GM21360 (cell line): ENCODE results near the gene DOCK1.

Source experiments
- ATAC-seq: cut with Tn5 transposase; IDR thresholded peaks from one replicate; pipeline ENCODE4 v1.9.1; 2021; ENCODE audit warnings: mild to moderate bottlenecking, moderate library complexity; ENCODE audit not compliant: unreplicated experiment

The DOCK1 gene

DNA sequence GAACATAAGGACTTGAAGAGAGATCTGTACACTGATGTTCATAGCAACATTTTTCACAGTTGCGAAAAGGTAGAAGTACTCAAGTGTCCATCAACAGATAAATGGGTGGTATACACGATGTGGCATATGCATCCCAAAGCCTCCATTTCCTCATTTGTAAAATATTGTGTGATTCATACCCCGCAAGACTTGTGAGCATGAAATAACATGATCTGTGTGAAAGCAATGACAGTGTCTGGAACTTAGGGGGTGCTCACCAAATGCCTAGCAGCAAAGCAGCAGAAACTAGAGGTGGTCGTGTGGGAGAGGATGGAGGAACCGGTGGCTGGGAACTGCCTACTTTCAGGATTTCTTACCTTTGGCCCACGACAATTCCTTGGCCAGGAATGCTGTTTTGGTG is 426.5 kb downstream of the DOCK1 start:
- ATAC-seq, result no peak

DNA sequence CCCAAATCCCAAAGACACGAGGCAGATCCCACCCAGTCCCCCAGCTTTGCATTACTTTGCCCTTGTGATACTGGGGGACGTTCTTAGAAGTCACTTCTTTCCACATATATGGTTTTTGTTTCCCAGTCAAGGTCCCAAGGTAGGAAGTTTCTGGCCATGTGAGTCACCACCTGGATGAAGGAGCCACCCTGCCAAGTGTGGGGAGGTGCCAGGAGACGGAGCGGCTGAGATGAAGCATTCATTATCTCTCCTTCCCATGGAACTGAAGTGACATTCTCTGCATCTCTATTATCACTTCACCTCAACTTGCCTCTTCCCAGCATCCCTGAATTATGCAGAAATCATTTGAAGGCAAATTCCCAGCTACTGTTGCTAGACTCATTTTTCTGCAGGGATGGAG is 427.4 kb downstream of the DOCK1 start:
- ATAC-seq, result no peak

DNA sequence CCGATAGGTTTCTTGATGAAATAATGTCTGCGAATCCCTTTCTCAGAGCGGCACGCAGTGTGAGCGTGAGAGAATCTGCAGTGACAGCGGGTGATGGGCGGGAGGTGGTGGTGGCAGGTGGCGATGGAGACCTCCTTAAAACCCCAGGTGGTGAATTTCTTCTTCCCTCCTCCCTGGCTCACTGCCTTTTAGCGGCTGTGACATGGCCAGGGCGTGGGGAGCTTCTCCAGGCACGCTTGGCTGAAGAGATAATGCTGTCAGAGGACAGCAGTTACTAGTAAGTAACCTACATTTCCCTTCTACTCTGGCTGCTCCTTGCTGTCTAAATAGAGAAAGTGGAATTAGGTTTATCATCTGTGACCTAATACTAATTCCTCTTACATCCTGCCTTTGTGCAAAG is 432.6 kb downstream of the DOCK1 start:
- no peak for ATAC-seq

DNA sequence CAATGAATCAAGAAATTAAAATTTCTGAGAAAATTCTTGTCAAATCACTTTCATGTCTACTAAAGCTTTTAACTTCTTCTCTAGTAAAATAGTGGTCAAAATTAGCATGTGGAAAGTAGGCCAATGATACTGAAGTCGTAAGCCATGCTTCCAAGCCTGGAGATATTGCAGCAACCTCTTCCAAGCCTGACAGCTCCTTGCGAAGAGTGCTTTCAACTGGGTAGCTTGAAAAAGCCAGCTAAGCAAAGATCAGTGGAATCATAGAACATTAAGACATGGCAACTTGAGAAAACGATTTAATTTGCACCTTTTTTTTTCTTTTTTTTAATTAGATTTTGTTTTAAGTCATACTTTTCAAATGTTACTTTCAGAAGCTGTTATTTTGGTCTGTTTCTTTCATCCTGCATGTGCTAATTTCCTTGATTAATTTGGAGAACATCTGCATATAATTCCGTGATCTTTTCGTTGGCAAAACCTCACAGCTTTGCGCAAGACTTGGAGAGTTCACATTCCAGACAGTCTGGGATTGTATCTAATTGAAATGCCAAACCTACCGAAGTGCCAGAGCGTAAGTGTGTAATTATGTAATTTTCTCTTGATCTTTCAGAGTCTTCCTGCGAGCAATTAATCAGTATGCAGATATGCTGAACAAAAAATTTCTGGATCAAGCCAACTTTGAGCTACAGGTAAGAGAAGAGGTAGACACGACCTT is 433.3 kb downstream of the DOCK1 start:
- no peak for ATAC-seq

DNA sequence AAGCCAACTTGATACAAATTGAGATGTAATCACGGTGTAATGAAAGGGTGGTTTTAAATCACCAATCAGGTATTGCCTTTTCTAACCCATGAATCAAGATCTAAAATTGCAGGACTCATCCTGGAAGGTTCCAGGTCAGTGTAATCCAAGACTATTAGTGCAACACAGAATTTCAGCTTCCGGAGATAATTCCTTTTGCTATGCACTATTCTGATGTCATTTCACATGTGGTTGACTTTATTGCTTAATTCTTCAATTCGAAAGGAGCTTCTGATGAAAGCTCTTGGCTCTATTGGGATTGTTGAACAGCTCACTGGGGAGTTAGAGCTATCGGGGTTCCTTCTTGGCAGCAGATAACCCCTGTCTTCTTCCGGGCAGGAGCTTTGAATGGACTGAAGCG is 438.6 kb downstream of the DOCK1 start:
- no peak for ATAC-seq

DNA sequence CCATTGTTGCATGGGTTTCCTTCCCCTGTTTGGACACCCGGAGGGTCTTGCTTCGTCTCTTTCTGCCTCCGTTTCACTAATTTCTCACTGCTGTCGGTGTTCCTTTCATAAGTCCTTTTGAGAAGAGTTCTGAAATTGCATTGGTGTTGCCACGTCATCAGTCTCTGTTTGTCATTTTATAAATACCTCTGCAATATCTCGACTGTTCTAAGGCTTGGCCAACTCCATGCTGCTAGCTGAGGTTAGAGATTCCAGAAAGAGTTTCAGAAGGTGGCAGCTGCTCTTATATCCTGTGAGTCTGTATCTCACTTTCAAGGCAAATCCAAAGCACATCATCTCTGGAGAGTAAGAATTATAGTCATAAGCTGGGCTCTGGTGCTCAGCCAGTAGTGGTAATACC is 439.1 kb downstream of the DOCK1 start:
- ATAC-seq, result no peak

DNA sequence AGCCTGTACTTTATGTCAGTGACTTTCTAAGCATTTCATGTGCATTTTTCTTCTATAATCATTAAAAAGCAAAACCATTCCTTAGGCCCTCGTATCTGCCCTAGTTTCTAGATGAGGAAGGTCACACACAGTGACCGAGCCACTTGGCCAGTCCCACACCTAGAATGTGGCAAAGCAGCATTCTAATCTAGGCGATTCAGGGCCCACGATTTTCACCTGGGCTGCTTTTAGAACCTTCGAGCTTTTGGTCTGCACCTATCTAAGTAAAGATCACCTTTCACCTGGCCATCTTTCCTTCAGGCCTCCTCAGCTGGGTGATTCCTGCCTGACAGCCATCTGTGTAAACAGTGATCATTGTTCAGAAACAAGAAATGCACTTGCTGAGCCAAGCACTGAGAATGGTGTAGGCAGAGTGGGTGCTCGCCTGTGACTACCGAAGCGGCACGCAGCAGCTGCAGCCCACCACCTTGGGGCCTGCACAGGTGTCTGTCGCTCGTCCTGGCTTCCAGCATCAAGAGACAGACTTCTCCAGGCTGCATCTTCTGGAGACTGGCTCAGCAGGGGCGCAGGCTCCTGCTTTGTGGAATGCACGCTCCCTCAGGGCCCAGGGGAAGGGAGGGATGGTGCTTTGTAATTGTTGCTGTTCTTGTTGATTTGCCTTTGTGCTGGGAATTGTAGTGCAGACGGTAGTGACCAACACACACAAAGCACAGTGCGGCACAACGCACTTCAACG is 440.2 kb downstream of the DOCK1 start:
- ATAC-seq, result no peak

DNA sequence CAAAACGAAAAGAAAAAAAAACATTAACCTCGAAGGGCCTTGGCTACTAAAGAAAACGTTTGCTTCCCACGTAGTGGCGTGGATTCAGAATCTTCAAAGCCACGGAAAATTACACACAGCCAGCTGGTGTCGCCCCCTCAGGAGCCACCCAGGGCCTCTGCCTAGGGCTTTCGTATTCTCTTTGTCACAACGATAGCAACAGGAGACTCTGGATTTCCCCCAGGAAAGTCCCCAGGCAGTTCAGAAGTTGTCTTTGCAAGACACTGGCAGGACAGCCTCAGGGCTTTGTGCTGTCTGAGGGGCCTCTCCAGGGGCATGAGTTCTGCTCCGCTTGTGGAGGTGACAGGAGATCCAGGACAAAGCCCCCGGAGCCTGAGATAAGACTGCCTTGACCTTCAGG is 441.4 kb downstream of the DOCK1 start:
- ATAC-seq, result no peak

DNA sequence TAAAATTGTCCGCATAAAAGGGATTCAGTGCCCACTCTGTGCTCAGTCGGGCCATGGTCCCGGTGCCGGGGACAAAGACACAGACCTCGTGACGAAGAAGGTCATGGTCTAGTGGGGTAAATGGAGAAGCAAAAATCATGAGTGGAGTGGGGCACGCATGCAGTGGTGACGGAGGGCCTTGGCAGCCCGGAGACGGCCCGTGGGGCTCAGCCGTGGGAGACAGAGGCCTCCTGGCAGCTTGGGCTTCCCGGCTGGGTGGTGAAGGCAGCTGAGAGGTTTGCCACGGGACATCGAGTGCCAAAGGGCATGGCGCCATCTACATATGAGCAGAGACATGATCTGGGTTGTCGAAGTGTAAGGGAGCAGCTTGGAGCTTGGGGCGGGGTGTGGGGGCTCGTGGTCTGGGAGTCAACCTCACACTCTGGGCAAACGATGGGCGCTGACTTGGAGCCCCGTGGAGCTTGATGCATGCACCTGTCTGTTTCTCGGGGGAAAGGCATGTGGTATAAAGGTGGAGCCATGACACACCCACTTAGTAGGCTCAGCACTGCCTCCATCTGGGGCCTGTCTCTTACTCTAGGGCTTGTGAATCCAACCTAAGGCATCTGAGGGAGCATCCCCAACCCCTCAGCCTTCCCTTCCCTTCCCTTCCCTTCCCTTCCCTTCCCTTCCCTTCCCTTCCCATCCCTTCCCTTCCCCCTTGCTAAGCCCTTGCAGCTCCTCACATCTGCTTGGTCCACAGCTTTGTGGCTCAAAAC is 442.2 kb downstream of the DOCK1 start:
- ATAC-seq, result no peak

DNA sequence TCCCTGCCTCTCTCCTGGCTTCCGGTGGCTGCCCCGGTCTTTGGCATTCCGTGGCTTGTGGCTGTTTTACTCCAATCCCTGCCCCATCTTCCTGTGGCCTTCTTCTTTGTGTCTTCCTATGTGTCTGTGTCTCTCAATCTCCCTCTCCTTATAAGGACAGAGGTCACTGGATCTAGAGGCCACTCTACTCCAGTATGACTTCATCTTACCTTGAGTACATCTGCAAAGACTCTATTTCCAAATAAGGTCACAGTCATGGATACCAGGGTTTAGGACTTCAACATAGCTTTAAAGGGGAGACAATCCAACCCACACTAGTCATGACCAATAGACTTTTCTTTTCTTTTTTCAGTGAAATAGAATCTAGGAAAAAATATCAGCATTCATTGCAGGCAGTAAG is 444.5 kb downstream of the DOCK1 start:
- no peak for ATAC-seq

DNA sequence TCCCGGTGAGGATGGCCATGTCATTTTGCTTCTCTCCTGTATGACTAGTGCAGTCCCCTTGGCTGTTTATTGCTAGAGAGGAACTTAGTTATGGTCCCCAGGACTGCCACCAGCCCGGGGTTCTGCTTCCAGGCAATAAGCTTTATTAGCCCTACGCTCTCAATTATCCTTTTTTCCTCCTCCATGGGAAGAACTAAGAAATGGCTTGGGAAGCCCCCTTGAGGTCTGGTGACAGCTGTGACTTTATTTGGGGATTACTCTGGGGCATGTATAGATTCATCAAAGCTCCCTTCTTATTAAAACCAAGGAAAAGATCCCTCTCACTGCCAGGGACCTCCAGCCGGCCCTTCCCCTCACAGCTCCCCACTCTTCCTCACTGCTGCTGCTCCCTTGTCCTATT is 446.3 kb downstream of the DOCK1 start:
- no peak for ATAC-seq

DNA sequence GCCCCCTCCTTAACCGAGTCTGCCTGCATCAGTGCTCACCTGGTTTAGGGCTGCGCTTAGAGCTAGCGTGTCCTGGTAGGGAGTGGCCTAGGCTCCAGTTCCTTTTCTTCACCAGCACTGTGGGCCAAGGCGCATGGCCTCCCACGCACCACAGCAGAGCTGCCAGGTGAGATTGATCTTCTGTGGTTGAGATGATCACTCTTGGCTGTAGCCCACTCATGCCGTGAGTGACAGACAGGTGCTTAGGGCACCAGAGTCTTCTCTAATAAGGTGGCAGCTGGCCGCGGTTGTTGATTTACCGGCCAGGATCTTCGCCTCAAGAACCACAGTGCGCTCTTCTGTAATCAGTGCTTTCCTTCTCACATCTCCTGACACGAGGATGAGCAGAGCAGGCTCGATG is 448.3 kb downstream of the DOCK1 start:
- ATAC-seq, result no peak

DNA sequence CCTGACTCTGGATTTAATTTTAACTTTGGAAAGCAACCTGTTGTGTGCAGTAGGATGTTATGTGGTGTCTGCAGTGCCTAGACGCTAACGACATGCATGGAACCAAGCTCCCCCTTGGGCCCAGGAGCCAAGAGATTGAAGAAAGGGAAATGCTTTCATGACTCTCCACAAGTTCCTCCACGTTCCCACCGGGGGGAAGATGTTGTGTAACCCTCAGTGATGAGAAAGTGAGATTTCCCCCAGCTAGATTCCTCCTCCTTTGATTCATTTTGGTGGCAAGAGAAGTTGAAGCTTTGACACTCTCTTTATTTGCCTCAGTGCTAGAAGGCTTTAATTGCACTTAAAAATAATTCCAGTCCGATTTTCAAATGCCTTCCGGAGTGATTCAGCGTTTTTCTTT is 449.0 kb downstream of the DOCK1 start:
- no peak for ATAC-seq

DNA sequence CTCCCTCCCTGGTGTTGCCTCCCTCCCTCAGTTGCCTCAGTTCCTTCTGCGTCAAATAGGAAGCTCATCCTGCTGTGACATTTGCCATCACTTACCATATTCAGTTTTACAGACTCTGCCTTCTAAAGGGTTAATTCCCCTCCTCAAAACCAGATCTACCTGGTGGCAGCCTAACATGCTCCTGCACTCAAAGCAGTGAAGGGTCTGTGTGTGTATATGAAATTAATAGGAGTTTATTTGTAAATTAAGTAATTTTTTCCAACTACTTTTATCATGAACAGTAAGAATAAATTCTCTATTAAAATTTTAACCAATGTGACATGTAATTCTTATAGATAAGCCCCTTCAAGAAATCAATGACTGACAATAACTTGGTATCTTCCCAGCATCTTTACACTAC is 449.8 kb downstream of the DOCK1 start:
- no peak for ATAC-seq

DNA sequence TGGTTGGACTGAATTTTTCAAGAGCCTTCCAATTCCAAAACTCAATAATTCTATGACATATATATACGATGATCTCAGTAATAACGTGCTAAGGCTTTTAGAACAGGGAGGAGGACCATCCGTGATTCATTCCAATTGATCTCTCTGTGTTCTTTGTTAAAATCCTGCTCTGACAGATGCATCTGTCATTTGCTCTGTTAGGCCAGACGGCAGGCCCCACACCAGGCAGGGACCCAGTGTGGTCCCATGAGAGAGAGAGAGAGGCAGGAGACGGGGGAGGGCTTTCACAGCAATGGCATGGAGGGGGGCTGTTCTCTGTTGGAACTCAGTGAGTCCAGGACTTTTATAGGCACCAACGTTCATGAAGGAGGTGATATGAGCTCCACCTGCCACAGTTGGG is 451.1 kb downstream of the DOCK1 start:
- no peak for ATAC-seq

DNA sequence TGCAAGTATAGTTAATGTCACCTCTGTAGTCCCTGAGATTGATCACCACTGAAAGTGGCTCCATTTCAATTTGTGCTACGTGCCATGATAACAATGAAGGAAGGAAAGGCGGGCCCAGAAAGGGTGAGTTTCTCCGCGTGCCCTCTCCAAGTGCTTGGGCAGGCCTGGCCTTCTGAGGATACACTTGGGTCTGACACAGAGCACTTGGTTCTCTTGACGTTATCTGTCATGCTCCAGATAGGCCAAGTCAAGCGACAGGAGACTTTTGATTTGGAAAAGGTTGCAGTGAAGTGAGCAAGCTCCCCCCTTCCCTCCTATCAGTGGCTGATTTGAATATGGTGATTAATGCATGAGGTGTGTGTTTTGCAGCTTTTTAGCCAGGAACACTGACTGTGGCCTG is 452.0 kb downstream of the DOCK1 start:
- ATAC-seq, result no peak

DNA sequence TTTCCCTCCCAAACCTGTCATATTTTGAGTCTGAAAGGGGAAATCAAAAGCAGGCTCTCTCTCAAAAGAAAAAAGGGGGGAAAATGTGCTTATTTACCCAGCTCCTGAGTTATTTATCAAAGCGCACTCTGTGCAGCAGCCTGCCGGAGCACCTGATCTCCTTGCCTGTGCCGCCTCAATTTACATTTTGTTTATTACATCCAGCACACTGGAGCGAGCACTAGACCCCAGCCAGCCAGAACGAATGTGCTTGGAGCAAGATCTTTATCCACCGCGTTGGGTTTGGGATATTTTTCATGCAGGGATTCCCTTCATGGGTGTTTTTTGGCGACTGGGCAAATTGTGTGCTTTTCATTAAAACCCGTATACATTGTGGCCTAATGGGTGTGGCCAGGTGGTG is 453.1 kb downstream of the DOCK1 start:
- no peak for ATAC-seq

DNA sequence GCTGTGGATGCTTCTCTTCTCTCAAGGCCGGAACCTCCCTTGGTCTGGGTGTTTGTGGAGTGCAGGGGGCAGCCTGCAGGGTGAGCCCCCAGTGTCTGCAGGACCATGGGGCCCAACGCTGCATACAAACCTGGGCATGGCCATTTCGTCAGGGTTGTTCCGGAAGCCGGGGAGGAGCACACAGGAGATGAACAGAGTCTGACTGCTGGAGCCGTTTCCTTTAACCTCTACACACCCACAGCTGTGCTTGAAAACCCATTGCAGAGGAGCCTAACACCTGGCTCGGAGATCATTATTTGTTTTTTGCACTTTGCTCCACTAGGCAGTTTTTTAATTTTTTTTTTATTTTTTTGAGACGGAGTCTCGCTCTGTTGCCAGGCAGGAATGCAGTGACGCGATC is 458.8 kb downstream of the DOCK1 start:
- no peak for ATAC-seq

DNA sequence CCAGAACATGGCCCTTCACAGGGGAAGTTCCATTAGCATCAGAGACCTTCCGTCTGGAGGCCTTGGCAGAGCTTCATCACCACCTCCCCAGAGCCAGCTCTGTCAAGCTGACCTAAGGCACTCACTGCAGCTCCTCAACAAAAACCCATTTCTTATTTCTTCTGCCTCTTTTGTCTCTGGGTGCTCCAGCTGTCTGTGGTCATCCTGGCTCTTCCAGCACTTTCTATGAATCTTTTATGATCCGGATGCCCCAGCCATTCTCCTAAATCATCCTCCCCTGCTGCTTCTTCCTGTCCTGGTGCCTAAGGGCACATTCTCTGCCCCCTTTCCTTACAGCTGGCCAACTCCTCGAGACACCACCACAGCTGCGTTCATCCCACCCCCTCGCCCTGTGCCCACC is 462.9 kb downstream of the DOCK1 start:
- ATAC-seq, result no peak

DNA sequence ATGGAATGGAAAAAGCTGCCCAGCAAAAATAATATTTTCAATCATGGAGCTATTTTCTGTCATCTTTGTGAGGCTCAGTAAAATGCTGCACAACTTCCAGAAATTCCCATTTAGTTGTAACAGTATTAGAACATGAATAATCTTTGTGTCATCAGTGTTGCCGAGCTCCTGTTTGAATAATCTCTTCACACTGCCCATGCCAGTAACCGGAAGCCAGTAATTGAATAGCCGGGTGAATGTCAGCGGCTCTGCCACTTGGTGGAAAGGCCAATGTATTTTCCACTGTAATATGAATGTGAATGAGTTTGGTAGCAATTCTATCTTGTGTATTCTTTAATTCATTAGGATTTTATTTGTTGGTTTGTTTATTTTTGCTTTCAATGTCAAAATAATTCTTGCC is 463.7 kb downstream of the DOCK1 start:
- no peak for ATAC-seq

DNA sequence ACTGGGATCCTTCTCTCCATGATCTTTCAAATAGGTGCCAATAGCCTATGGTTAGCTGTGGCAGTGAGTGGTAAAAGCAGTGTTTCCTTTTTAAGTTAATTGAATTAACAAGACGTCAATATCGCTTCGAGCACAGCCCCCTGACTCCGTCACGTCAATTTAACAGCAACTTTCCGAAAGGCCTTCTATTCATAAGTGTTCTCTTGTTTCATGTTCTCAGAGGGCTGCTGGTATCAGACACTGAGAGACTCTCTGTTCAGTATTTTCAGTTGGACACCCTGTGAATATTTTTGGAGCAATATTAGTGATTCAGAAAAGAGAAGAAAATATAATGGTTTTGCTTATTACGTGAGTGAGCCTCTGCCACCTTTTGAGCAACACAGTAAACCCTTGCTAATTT is 465.4 kb downstream of the DOCK1 start:
- no peak for ATAC-seq

DNA sequence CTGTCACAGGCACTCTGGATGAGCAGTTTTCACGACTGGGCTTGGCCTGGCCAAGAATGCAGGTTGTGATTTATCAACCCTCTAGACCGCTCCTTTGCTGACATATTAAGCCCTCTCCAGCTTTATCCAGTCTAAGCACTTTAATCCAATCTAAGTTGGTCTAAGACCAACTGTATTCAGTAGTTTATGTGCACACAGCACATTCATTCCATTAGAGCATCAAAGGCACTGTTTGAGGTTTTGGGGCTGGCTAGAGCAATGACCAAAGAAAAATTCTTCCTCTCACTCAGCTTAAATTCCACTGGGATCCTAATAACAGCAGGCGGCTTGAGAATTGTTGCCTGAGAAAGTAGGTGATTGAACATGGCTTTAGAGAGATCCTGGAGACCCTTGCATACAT is 467.1 kb downstream of the DOCK1 start:
- no peak for ATAC-seq
